HEK293 (cell line): Measurements from ENCODE around the gene THBS1.

Source experiments
- HOXA7 ChIP-seq: sonication (generic); formaldehyde crosslinking; IDR thresholded peaks from 2 replicates; pipeline ENCODE4 v1.8.1; 2022; ENCODE audit warnings: missing genetic modification reagents, borderline replicate concordance
- KLF1 ChIP-seq: fragments of 450-650 bp; formaldehyde crosslinking; IDR thresholded peaks from 2 replicates; pipeline ENCODE4 v1.5.1; 2016; ENCODE audit warnings: missing biosample characterization, missing genetic modification characterization
- KLF10 ChIP-seq: fragments of 450-650 bp; IDR thresholded peaks from 2 replicates; pipeline ENCODE4 v1.5.1; 2018; ENCODE audit warnings: missing biosample characterization, mild to moderate bottlenecking, missing genetic modification characterization
- ZBTB21 ChIP-seq: fragments of 450-650 bp; formaldehyde crosslinking; IDR thresholded peaks from 2 replicates; pipeline ENCODE4 v1.5.1; 2017; ENCODE audit warnings: missing biosample characterization, missing genetic modification characterization
- ZNF24 ChIP-seq: fragments of 450-650 bp; formaldehyde crosslinking; IDR thresholded peaks from 2 replicates; pipeline ENCODE4 v1.5.1; 2016; ENCODE audit warnings: missing biosample characterization, missing genetic modification characterization
- TF ChIP-seq, protein P1 (sequence below): fragments of 450-650 bp; formaldehyde crosslinking; IDR thresholded peaks from 2 replicates; pipeline ENCODE4 v1.5.1; 2016; ENCODE audit warnings: missing biosample characterization, missing genetic modification characterization
- TF ChIP-seq, protein P2 (sequence below): fragments of 450-650 bp; formaldehyde crosslinking; IDR thresholded peaks from 2 replicates; pipeline ENCODE4 v1.5.1; 2016; ENCODE audit warnings: missing biosample characterization, missing genetic modification characterization
- TF ChIP-seq, protein P3 (sequence below): fragments of 450-650 bp; formaldehyde crosslinking; IDR thresholded peaks from 2 replicates; pipeline ENCODE4 v1.5.1; 2016; ENCODE audit warnings: missing biosample characterization, missing genetic modification characterization

DNA sequence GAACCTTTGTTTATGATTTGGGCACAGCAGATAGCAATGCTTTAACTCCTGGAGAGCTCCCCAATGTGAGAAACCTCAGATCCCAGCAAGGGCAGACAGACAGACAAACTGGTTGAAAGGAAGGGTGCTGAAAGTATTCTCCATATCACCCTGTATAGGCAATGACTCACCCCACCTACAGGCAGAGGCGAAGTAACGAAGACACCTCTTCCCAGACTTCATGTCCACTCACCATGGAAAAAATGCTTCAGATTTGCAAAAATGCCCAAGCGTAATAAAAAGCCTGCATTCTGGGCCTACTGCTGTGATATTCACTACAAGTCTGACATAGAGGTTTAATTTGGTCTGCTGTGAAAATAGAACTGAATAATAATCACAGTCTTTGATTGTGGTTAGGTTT is 50.5 kb downstream of the THBS1 start:
- TF ChIP-seq HOXA7 (CRISPR knock-in tag), result no peak
- TF ChIP-seq ZNF24 (tag by site-specific recombination), result no peak
- no peak for TF ChIP-seq KLF1 (tag by site-specific recombination)
- TF ChIP-seq, protein P1, sequence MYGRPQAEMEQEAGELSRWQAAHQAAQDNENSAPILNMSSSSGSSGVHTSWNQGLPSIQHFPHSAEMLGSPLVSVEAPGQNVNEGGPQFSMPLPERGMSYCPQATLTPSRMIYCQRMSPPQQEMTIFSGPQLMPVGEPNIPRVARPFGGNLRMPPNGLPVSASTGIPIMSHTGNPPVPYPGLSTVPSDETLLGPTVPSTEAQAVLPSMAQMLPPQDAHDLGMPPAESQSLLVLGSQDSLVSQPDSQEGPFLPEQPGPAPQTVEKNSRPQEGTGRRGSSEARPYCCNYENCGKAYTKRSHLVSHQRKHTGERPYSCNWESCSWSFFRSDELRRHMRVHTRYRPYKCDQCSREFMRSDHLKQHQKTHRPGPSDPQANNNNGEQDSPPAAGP, result no peak
- TF ChIP-seq, protein P2, sequence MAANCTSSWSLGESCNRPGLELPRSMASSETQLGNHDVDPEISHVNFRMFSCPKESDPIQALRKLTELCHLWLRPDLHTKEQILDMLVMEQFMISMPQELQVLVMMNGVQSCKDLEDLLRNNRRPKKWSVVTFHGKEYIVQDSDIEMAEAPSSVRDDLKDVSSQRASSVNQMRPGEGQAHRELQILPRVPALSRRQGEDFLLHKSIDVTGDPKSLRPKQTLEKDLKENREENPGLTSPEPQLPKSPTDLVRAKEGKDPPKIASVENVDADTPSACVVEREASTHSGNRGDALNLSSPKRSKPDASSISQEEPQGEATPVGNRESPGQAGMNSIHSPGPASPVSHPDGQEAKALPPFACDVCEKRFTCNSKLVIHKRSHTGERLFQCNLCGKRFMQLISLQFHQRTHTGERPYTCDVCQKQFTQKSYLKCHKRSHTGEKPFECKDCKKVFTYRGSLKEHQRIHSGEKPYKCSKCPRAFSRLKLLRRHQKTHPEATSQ (tag by site-specific recombination), result no peak
- TF ChIP-seq, protein P3, sequence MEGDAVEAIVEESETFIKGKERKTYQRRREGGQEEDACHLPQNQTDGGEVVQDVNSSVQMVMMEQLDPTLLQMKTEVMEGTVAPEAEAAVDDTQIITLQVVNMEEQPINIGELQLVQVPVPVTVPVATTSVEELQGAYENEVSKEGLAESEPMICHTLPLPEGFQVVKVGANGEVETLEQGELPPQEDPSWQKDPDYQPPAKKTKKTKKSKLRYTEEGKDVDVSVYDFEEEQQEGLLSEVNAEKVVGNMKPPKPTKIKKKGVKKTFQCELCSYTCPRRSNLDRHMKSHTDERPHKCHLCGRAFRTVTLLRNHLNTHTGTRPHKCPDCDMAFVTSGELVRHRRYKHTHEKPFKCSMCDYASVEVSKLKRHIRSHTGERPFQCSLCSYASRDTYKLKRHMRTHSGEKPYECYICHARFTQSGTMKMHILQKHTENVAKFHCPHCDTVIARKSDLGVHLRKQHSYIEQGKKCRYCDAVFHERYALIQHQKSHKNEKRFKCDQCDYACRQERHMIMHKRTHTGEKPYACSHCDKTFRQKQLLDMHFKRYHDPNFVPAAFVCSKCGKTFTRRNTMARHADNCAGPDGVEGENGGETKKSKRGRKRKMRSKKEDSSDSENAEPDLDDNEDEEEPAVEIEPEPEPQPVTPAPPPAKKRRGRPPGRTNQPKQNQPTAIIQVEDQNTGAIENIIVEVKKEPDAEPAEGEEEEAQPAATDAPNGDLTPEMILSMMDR, result no peak
- no peak for TF ChIP-seq KLF10 (tag by site-specific recombination)
- TF ChIP-seq ZBTB21 (tag by site-specific recombination), result no peak
